OCI-LY3 (cell line): ENCODE results near the gene RETREG1.

Source experiments
- CTCF ChIP-seq: fragments of 200-600, 300-600 bp; sonication (generic); IDR thresholded peaks from 2 replicates; pipeline ENCODE4 v1.5.1; 2014; ENCODE audit warnings: antibody characterized with exemption, low read length, low read depth
- EZH2phosphoT487 ChIP-seq: fragments of 200-600 bp; shearing (Covaris generic); IDR thresholded peaks from 2 replicates; pipeline ENCODE4 v1.6.1; 2018; ENCODE audit warnings: antibody characterized with exemption, mixed run types, low read depth

- TF ChIP-seq EZH2phosphoT487 (no peak), CTCF (no peak)
Measured at GRCh38 chr5:16500024-16500423, 116.8 kb downstream of the RETREG1 start.
